ENCODE data around the gene ETV6. TPM values are rescaled to one million over a fixed set of nuclear protein-coding genes. Genes with fewer than 3 reads are reported as not detected.

The ETV6 gene
- total RNA-seq, 1 donor from 2014 or later, result 72.7 TPM

- intact Hi-C loops (cut with micrococcal nuclease), result loop anchor here (5.0 kb wide), 3 partner anchors 80 to 145 kb away; no protein-coding TSS in a partner anchor
These were observed 82.5 kb downstream of the ETV6 start for GRCh38 chr12:11732023-11732422.

- intact Hi-C loops (cut with micrococcal nuclease), result loop anchor here (5.0 kb wide), 3 partner anchors 80 to 145 kb away; no protein-coding TSS in a partner anchor
These were observed 83.2 kb downstream of the ETV6 start for GRCh38 chr12:11732715-11733114.

GRCh38 chr12:11734580-11735180, 85.2 kb downstream of the ETV6 start:
- intact Hi-C loops (cut with micrococcal nuclease), result loop anchor here (5.0 kb wide), 3 partner anchors 78 to 143 kb away; no protein-coding TSS in a partner anchor

- intact Hi-C loops (cut with micrococcal nuclease), result no loop called here
These were observed 89.0 kb downstream of the ETV6 start for GRCh38 chr12:11738450-11738849.

GRCh38 chr12:11739980-11740577, 90.6 kb downstream of the ETV6 start:
- intact Hi-C loops (cut with micrococcal nuclease), result no loop called here

GRCh38 chr12:11741434-11742092, 92.1 kb downstream of the ETV6 start:
- intact Hi-C loops (cut with micrococcal nuclease), result no loop called here

GRCh38 chr12:11743423-11744409, 94.2 kb downstream of the ETV6 start:
- intact Hi-C loops (cut with micrococcal nuclease), result no loop called here

- intact Hi-C loops (cut with micrococcal nuclease), result no loop called here
These were observed 94.9 kb downstream of the ETV6 start for GRCh38 chr12:11744410-11744801.

- intact Hi-C loops (cut with micrococcal nuclease), result no loop called here
These were observed 95.6 kb downstream of the ETV6 start for GRCh38 chr12:11745113-11745512.

- intact Hi-C loops (cut with micrococcal nuclease), result no loop called here
These were observed 96.7 kb downstream of the ETV6 start for GRCh38 chr12:11746024-11746771.

GRCh38 chr12:11746940-11747716, 97.7 kb downstream of the ETV6 start:
- intact Hi-C loops (cut with micrococcal nuclease), result no loop called here

- intact Hi-C loops (cut with micrococcal nuclease), result no loop called here
These were observed 98.5 kb downstream of the ETV6 start for GRCh38 chr12:11747969-11748368.

GRCh38 chr12:11748903-11749302, 99.4 kb downstream of the ETV6 start:
- intact Hi-C loops (cut with micrococcal nuclease), result no loop called here

GRCh38 chr12:11749943-11750690, 100.6 kb downstream of the ETV6 start:
- intact Hi-C loops (cut with micrococcal nuclease), result no loop called here

- intact Hi-C loops (cut with micrococcal nuclease), result no loop called here
These were observed 103.1 kb downstream of the ETV6 start for GRCh38 chr12:11752403-11753149.

GRCh38 chr12:11753150-11753499, 103.7 kb downstream of the ETV6 start:
- intact Hi-C loops (cut with micrococcal nuclease), result no loop called here

- intact Hi-C loops (cut with micrococcal nuclease), result no loop called here
These were observed 104.4 kb downstream of the ETV6 start for GRCh38 chr12:11753826-11754225.

- intact Hi-C loops (cut with micrococcal nuclease), result no loop called here
These were observed 104.8 kb downstream of the ETV6 start for GRCh38 chr12:11754256-11754655.

Data from T-helper 1 cell treated with Interleukin-12 subunit alpha and Interleukin-12 subunit beta and Interleukin-4 antibody, amounts not matched to agents 30 ng/mL and 1 ng/mL, for 36 hours (primary cell).